ENCODE results near the gene SF3A2. TPM values are rescaled to one million over a fixed set of nuclear protein-coding genes. Genes with fewer than 3 reads are reported as not detected.

The SF3A2 gene
- total RNA-seq, 1 donor from 2014 or later = 14.4 TPM

- Histone ChIP-seq H3K27me3 (no peaks in the 10 kb centered on the region), H3K4me3 (no peak overlapping the region), H3K9ac (no peak overlapping the region), H3K4me2 (no peak overlapping the region), H3F3A (ENCODE audit: low read depth) (no peaks in the 10 kb centered on the region), H2AFZ (replicated peaks) (no peak overlapping the region), H3K4me1 (no peaks in the 10 kb centered on the region), H4K20me1 (ENCODE audit: low read depth) (no peaks in the 10 kb centered on the region), H3K9me3 (ENCODE audit: low read depth) (no peaks in the 10 kb centered on the region), H3K79me2 (ENCODE audit: low read depth) (no peaks in the 10 kb centered on the region), H3K36me3 (no peaks in the 10 kb centered on the region), H3K27ac (no peak overlapping the region)
- H3K4me3 Mint-ChIP-seq = no peak overlapping the region
- H3K4me1 Mint-ChIP-seq = no peaks in the 10 kb centered on the region
- no peaks in the 10 kb centered on the region for H3K9me3 Mint-ChIP-seq
- DNase-seq (ENCODE audit: low spot score) = no peak
- no peak overlapping the region for H3K27ac Mint-ChIP-seq
- peaks cover 8% of the 10 kb centered on the region for H3K27me3 Mint-ChIP-seq (ENCODE audit: insufficient read depth, low read depth)
- H3K36me3 Mint-ChIP-seq = peaks cover 23% of the 10 kb centered on the region
- TF ChIP-seq EZH2phosphoT487 (IDR thresholded peaks at IDR 0.05) = no peak
- TF ChIP-seq, protein P1, sequence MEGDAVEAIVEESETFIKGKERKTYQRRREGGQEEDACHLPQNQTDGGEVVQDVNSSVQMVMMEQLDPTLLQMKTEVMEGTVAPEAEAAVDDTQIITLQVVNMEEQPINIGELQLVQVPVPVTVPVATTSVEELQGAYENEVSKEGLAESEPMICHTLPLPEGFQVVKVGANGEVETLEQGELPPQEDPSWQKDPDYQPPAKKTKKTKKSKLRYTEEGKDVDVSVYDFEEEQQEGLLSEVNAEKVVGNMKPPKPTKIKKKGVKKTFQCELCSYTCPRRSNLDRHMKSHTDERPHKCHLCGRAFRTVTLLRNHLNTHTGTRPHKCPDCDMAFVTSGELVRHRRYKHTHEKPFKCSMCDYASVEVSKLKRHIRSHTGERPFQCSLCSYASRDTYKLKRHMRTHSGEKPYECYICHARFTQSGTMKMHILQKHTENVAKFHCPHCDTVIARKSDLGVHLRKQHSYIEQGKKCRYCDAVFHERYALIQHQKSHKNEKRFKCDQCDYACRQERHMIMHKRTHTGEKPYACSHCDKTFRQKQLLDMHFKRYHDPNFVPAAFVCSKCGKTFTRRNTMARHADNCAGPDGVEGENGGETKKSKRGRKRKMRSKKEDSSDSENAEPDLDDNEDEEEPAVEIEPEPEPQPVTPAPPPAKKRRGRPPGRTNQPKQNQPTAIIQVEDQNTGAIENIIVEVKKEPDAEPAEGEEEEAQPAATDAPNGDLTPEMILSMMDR (IDR thresholded peaks at IDR 0.05) = no peak
- TF ChIP-seq EZH2 (IDR thresholded peaks at IDR 0.05) = no peak
Observed at GRCh38 chr19:2213799-2214198, 22.8 kb upstream of the SF3A2 start.

DNA sequence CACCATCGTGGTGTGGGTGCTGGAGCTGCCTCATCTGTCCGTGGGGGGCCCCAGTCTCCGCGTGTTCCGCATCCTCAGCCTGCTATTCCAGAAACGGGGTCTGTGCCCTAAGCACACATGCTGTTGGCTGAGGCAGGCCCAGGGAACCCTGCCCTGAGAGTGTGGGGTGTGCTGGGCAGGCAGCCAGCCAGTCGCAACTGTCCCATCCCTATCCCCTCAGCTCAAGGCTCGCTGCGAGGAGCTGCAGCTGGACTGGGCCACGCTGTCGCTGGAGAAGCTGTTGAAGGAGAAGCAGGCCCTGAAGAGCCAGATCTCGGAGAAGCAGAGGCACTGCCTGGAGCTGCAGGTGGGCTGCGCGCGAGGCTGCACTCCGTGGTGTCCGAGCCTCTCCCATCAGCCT, 22.4 kb upstream of the SF3A2 start:
- H3K27ac ChIP-seq = no peak overlapping the region

DNA sequence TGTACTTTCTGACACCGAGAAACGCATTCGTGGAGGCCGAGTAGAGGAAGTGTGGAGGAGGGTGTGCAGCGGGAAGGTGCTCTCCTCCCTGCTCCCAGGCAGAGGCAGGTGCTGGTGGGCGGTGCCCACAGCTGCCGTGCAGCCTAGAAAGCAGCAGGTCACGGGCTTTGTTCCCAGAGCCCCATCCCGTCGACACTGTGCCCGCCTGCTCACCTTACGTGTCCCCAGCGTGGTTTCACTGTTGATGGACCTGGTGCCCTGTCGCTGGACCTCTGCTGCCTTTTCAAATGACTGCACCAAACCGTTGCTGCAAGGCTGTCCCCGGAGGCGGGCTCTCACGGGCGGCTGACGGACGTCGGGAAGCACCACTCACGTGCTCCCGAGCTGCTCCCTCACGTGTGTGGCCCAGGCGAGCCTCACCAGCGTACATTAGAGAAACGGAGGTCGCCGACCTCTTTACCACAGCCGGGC, 21.3 kb upstream of the SF3A2 start:
- H4K20me1 ChIP-seq (ENCODE audit: low read depth) = no peaks in the 10 kb centered on the region
- Mint-ChIP-seq H3K36me3 (peaks cover 25% of the 10 kb centered on the region), H3K4me1 (no peaks in the 10 kb centered on the region), H3K27ac (no peak overlapping the region), H3K4me3 (no peak overlapping the region), H3K27me3 (ENCODE audit: insufficient read depth, low read depth) (peaks cover 7% of the 10 kb centered on the region), H3K9me3 (no peaks in the 10 kb centered on the region)
- H3K9me3 ChIP-seq (ENCODE audit: low read depth) = no peaks in the 10 kb centered on the region
- no peaks in the 10 kb centered on the region for H3F3A ChIP-seq (ENCODE audit: low read depth)
- H3K4me2 ChIP-seq = no peak overlapping the region
- no peaks in the 10 kb centered on the region for H3K36me3 ChIP-seq
- H3K79me2 ChIP-seq (ENCODE audit: low read depth) = no peaks in the 10 kb centered on the region
- no peaks in the 10 kb centered on the region for H3K27me3 ChIP-seq
- H3K27ac ChIP-seq = no peak overlapping the region
- no peak overlapping the region for H3K4me3 ChIP-seq
- DNase-seq (ENCODE audit: low spot score) = peak; percentile 44
- H3K9ac ChIP-seq = no peak overlapping the region
- H2AFZ ChIP-seq (replicated peaks) = no peak overlapping the region
- TF ChIP-seq EZH2phosphoT487 (IDR thresholded peaks at IDR 0.05) = no peak
- TF ChIP-seq EZH2 (IDR thresholded peaks at IDR 0.05) = no peak
- TF ChIP-seq, protein P1 (IDR thresholded peaks at IDR 0.05) = no peak
- H3K4me1 ChIP-seq = no peaks in the 10 kb centered on the region

More for the DNA sequence above, 22.4 kb upstream of the SF3A2 start:
- H3K79me2 ChIP-seq (ENCODE audit: low read depth) = no peaks in the 10 kb centered on the region
- no peak overlapping the region for H3K9ac ChIP-seq
- Mint-ChIP-seq H3K4me3 (no peak overlapping the region), H3K27me3 (ENCODE audit: insufficient read depth, low read depth) (peaks cover 8% of the 10 kb centered on the region), H3K4me1 (no peaks in the 10 kb centered on the region), H3K36me3 (peaks cover 23% of the 10 kb centered on the region), H3K27ac (no peak overlapping the region), H3K9me3 (no peaks in the 10 kb centered on the region)
- no peaks in the 10 kb centered on the region for H3K36me3 ChIP-seq
- no peak overlapping the region for H2AFZ ChIP-seq (replicated peaks)
- TF ChIP-seq EZH2phosphoT487 (IDR thresholded peaks at IDR 0.05) (no peak), EZH2 (IDR thresholded peaks at IDR 0.05) (no peak)
- TF ChIP-seq, protein P1 (IDR thresholded peaks at IDR 0.05) = no peak
- H3K4me1 ChIP-seq = no peaks in the 10 kb centered on the region
- no peaks in the 10 kb centered on the region for H3K9me3 ChIP-seq (ENCODE audit: low read depth)
- H4K20me1 ChIP-seq (ENCODE audit: low read depth) = no peaks in the 10 kb centered on the region
- H3K27me3 ChIP-seq = no peaks in the 10 kb centered on the region
- DNase-seq (ENCODE audit: low spot score) = no peak
- H3K4me2 ChIP-seq = no peak overlapping the region
- H3F3A ChIP-seq (ENCODE audit: low read depth) = no peaks in the 10 kb centered on the region
- H3K4me3 ChIP-seq = no peak overlapping the region
